ENCODE data around the gene DST. TPM values are rescaled to one million over a fixed set of nuclear protein-coding genes. Genes with fewer than 3 reads are reported as not detected.

DST gene
- total RNA-seq, 1 experiment from 2014 or later: 132 TPM

GRCh38 chr6:56649053-56649769 lies 6.5 kb upstream of the DST start:
- no peaks in the 10 kb centered on the region for H3K9me3 Mint-ChIP-seq
- ChIA-PET CTCF (interaction anchor here (0.7 to 1.2 kb wide), 3 partner anchors 12 to 768 kb away, joined by 4 to 5 read pairs (median 4); no protein-coding TSS in a partner anchor), POLR2A (interaction anchor here (0.8 kb wide), 1 partner anchor 195 kb away, joined by 3 read pairs; no protein-coding TSS in a partner anchor)
- DNase-seq (ENCODE audit: low spot score): no peak
- H3K4me1 Mint-ChIP-seq: peaks cover 37% of the 10 kb centered on the region
- no peak overlapping the region for H3K4me3 Mint-ChIP-seq
- H3K27me3 Mint-ChIP-seq (ENCODE audit: low read depth): no peaks in the 10 kb centered on the region
- no peak for TF ChIP-seq KAT7 (CRISPR knock-in tag; IDR thresholded peaks at IDR 0.05; ENCODE audit: borderline replicate concordance)
- no peak for TF ChIP-seq NR1H2 (CRISPR knock-in tag; IDR thresholded peaks at IDR 0.05)
- TF ChIP-seq SOX15 (CRISPR knock-in tag; IDR thresholded peaks at IDR 0.05): no peak
- TF ChIP-seq CBFB (CRISPR knock-in tag; IDR thresholded peaks at IDR 0.05; ENCODE audit: low read depth): no peak
- TF ChIP-seq, protein P1, sequence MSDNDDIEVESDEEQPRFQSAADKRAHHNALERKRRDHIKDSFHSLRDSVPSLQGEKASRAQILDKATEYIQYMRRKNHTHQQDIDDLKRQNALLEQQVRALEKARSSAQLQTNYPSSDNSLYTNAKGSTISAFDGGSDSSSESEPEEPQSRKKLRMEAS (CRISPR knock-in tag; IDR thresholded peaks at IDR 0.05): no peak
- no peak for TF ChIP-seq E2F5 (CRISPR knock-in tag; IDR thresholded peaks at IDR 0.05)
- no peak for TF ChIP-seq FOXJ3 (CRISPR knock-in tag; IDR thresholded peaks at IDR 0.05; ENCODE audit: borderline replicate concordance)
- H3K36me3 Mint-ChIP-seq: peaks cover 29% of the 10 kb centered on the region; the same call in 1 of the 2 replicates
- ATAC-seq: no peak
- peak overlapping the region; percentile 12 for H3K27ac Mint-ChIP-seq

DNA sequence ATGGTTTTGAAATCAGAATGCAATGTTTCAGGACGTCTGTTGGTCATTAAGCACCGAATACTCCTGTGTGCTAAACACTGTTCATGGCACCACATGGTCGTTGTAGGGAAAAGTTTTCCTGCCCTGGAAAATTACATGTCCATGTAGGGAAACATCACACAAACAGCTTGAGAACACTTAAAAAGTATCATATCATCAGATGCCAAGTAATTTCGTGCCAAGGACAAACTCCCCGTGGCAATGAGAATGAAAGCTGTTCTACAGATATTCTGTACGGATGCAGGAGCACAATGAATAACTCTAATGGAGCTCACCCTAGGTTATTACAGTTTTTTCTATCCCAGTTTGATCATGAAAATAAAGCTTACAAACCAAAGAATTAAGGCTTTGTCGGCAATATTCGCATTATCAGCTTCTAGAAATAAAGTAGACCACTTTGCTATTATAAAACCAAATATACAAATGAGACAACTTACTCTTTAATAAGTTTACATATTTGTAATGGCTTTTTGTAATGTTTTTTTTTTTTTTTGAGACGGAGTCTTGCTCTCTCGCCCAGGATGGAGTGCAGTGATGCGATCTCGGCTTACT lies 4.6 kb upstream of the DST start:
- no peak for ATAC-seq
- H3K27me3 Mint-ChIP-seq (ENCODE audit: low read depth): no peaks in the 10 kb centered on the region
- H3K27ac Mint-ChIP-seq: no peak overlapping the region
- no peak overlapping the region for H3K4me3 Mint-ChIP-seq
- no peak for DNase-seq (ENCODE audit: low spot score)
- peaks cover 32% of the 10 kb centered on the region; the same call in 1 of the 2 replicates for H3K36me3 Mint-ChIP-seq
- no peaks in the 10 kb centered on the region for H3K9me3 Mint-ChIP-seq
- H3K4me1 Mint-ChIP-seq: peaks cover 25% of the 10 kb centered on the region
- POLR2A ChIA-PET: interaction anchor here (0.7 kb wide), 1 partner anchor 159 kb away, joined by 4 read pairs; no protein-coding TSS in a partner anchor
- CTCF ChIA-PET: no interaction called here
- TF ChIP-seq PRDM15 (CRISPR knock-in tag; IDR thresholded peaks at IDR 0.05) (no peak), STAT6 (CRISPR knock-in tag; conservative IDR thresholded peaks at IDR 0.05; ENCODE audit: low read depth) (no peak), ZNF423 (CRISPR knock-in tag; IDR thresholded peaks at IDR 0.05) (no peak), NR2C2 (CRISPR knock-in tag; IDR thresholded peaks at IDR 0.05) (no peak), ZNF232 (CRISPR knock-in tag; IDR thresholded peaks at IDR 0.05) (no peak), E2F5 (CRISPR knock-in tag; IDR thresholded peaks at IDR 0.05) (no peak), ZNF121 (CRISPR knock-in tag; IDR thresholded peaks at IDR 0.05) (no peak), RORB (CRISPR knock-in tag; IDR thresholded peaks at IDR 0.05) (no peak), OVOL2 (CRISPR knock-in tag; IDR thresholded peaks at IDR 0.05; ENCODE audit: borderline replicate concordance) (no peak), FOXP1 (CRISPR knock-in tag; IDR thresholded peaks at IDR 0.05; ENCODE audit: borderline replicate concordance) (no peak)
- TF ChIP-seq, protein P2, sequence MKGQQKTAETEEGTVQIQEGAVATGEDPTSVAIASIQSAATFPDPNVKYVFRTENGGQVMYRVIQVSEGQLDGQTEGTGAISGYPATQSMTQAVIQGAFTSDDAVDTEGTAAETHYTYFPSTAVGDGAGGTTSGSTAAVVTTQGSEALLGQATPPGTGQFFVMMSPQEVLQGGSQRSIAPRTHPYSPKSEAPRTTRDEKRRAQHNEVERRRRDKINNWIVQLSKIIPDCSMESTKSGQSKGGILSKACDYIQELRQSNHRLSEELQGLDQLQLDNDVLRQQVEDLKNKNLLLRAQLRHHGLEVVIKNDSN (CRISPR knock-in tag; IDR thresholded peaks at IDR 0.05): no peak
- TF ChIP-seq, protein P3, sequence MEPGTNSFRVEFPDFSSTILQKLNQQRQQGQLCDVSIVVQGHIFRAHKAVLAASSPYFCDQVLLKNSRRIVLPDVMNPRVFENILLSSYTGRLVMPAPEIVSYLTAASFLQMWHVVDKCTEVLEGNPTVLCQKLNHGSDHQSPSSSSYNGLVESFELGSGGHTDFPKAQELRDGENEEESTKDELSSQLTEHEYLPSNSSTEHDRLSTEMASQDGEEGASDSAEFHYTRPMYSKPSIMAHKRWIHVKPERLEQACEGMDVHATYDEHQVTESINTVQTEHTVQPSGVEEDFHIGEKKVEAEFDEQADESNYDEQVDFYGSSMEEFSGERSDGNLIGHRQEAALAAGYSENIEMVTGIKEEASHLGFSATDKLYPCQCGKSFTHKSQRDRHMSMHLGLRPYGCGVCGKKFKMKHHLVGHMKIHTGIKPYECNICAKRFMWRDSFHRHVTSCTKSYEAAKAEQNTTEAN (CRISPR knock-in tag; IDR thresholded peaks at IDR 0.05): no peak
- TF ChIP-seq, protein P4, sequence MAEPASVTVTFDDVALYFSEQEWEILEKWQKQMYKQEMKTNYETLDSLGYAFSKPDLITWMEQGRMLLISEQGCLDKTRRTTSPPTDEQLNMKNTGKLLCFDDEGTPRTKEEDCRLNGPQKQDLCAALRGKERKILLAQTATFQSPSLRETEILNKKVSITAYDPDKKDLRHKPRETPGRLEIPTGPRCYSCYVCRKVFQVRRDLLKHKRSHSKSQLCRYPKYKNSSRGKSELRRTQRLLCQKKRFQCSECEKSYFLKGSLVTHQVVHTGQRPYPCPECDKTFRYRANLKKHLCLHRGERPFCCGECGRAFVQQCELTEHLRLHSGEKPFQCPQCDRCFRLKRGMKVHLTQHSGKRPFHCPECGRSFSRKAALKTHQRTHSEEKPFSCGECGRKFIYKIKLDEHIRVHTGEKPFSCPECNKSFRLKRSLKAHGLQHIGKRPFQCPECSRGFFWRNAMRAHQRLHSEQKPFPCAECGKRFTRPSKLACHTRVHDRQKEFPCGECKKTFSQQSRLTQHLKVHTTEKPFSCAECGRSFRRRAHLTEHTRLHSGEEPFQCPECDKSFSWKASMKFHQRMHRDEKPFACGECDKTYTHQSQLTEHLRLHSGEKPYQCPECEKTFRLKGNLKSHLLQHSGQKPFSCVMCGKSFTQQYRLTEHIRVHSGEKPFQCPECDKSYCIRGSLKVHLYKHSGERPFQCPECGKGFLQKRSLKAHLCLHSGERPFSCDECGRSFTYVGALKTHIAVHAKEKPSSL (CRISPR knock-in tag; conservative IDR thresholded peaks at IDR 0.05): no peak

Data from WTC11 (cell line).